Heart right ventricle (tissue), 16 donors: Measurements from ENCODE around the gene POLR2E. TPM values are rescaled to one million over a fixed set of nuclear protein-coding genes. Genes with fewer than 3 reads are reported as not detected.
A peak's percentile ranks its signal among the peaks of the same experiment; 100 is the strongest.

Source experiments
- ATAC-seq, 8 donors: fragments of 200-7000 bp; cut with Tn5 transposase; one replicate each; pipeline ENCODE4 v1.9.1; 2020; ENCODE audit warnings: mild to moderate bottlenecking in 8 of 8, moderate library complexity in 8 of 8, moderate number of reproducible peaks in 1 of 8
- DNase-seq, 2 donors: peaks; one replicate each; pipeline ENCODE4 v3.0.0-alpha.2; 2020
- H3K27ac ChIP-seq, 10 donors: fragments of 200-600 bp; sonication (generic) in 2 of 10; one replicate each; pipeline versions ENCODE4 v1.5.0 to v1.8.0; 2020 to 2022; ENCODE audit warnings: mild to moderate bottlenecking in 3 of 10
- H3K27me3 ChIP-seq, 7 donors: fragments of 200-600 bp; one replicate each; pipeline ENCODE4 v1.8.0; 2021 to 2022; ENCODE audit warnings: mild to moderate bottlenecking in 2 of 7
- H3K36me3 ChIP-seq, 9 donors: fragments of 200-600 bp; sonication (generic) in 1 of 9; one replicate each; pipeline versions ENCODE4 v1.5.0 to v1.8.0; 2020 to 2022; ENCODE audit warnings: mild to moderate bottlenecking in 2 of 9
- H3K4me1 ChIP-seq, 9 donors: fragments of 200-600 bp; sonication (generic) in 1 of 9; one replicate each; pipeline versions ENCODE4 v1.5.0 to v1.8.0; 2020 to 2022; ENCODE audit warnings: mild to moderate bottlenecking in 4 of 9
- H3K4me3 ChIP-seq, 10 donors: fragments of 200-600 bp; sonication (generic) in 2 of 10; one replicate each; pipeline versions ENCODE4 v1.5.0 to v1.8.0; 2020 to 2022; ENCODE audit warnings: mild to moderate bottlenecking in 7 of 10, moderate library complexity in 2 of 10
- H3K9me3 ChIP-seq, 11 donors: fragments of 200-600 bp in 10 of 11; sonication (generic) in 2 of 11; one replicate each; pipeline versions ENCODE4 v1.5.0 to v1.8.0; 2013 to 2022; ENCODE audit warnings: mild to moderate bottlenecking in 2 of 11, control low read depth in 1 of 11, moderate library complexity in 1 of 11
- CTCF ChIP-seq, 9 donors: fragments of 200-600 bp; sonication (generic) in 2 of 9; IDR thresholded peaks; one replicate each; pipeline versions ENCODE4 v1.5.0 to v1.8.0; 2021 to 2022; ENCODE audit warnings: antibody characterized with exemption in 9 of 9, mild to moderate bottlenecking in 5 of 9, moderate library complexity in 1 of 9
- WGBS, 2 donors: extraction: QIAGEN DNeasy Blood & Tissue Kit; methylation state at CpG; one replicate each; pipeline ENCODE4 v1.1.7; 2013; ENCODE audit warnings: inconsistent platforms in 1 of 2; 5-methylcytosine and 5-hydroxymethylcytosine counted together
- intact Hi-C, 10 donors: fragments of 100-400 bp; cut with DNase I; formaldehyde crosslinking; loops; one replicate each; pipeline versions ENCODE4 v1.11.1 to v1.14.2; 2022
- polyA plus RNA-seq, 2 donors: library from polyadenylated mRNA; stranded (reverse); fragments of 200-250 nt; gene quantifications; one replicate each; pipeline ENCODE4 v1.2.3, GENCODE V29; 2013
- total RNA-seq, 10 donors: library from RNA; stranded (reverse); fragmentation: NEBNext Ultra II Directional in 3 of 10; extraction: Animal tissue kit (Norgen Biotek cat#: 25700) in 3 of 10; gene quantifications; one replicate each; pipeline versions ENCODE4 v1.2.1 to v1.2.4, GENCODE V29; 2021 to 2023
- donor health status: Arrhythmogenic right ventricular cardiomyopathy.
- donor health status: ischemic (EF 13 %, LVEDD 7.1; RV severe dilation, severe dysfunction).
- donor health status: healthy with polysubstance abuse.
- donor health status: DM: no; HTN: yes; CAD: no.
- donor health status: DM: no; HTN: no; CAD: no.
- donor health status: ischemic (EF 25% LVEDD 6.9; RV normal size, moderate dysfunction).
- donor health status: ischemic (EF 25% LVEDD 5.7; RV mildly dilated, moderate dysfunction).
- donor health status: healthy.
- donor health status: DM: yes; HTN: yes; CAD: no.
- donor health status: Ischemic cardiomyopathy.
- donor health status: ischemic (EF 35%, LVEDD 5.7; RV mildly dilated, moderate dysfunction).
- donor health status: nonischemic (EF 11% LVEDD 7.7; RV severe dilation, severe dysfunction).
- donor health status: DM: yes; HTN: yes; CAD: no.
- donor health status: PGD.
- donor health status: ischemic (EF 29% LVEDD 5.4; RV normal size, mild dysfunction).
- donor health status: nonischemic (EF 23%, LVEDD 6.1; RV moderate dilation, normal function).

The POLR2E gene
- total and polyA plus RNA-seq, 12 donors = 111 to 215 (median 134) TPM

- peaks cover 0 to 89% (median 31%) of the 10 kb centered on the region in 9 donors for H3K36me3 ChIP-seq
- intact Hi-C loops = loop anchor here in 9 of 10 donors (2.0 to 5.0 kb wide), 3 partner anchors 39 to 82 kb away; partner anchors contain the start of gene SBNO2 (in 1 of the 9)
- no peak for ATAC-seq
- no peak overlapping the region for H3K4me3 ChIP-seq
- H3K27ac ChIP-seq = no peak overlapping the region
- 94% methylated on average over 54 of the region's 54 CpGs for WGBS, 2 donors
- no peak for TF ChIP-seq CTCF (IDR thresholded peaks at IDR 0.05)
- peaks cover 21 to 58% (median 36%) of the 10 kb centered on the region in 9 donors for H3K4me1 ChIP-seq
- H3K27me3 ChIP-seq = no peaks in the 10 kb centered on the region
- no peaks in the 10 kb centered on the region for H3K9me3 ChIP-seq
- no peak for DNase-seq
These were observed 14.8 kb upstream of the POLR2E start for GRCh38 chr19:1109697-1110671.

- H3K27ac ChIP-seq = peak overlapping the region in 1 of 10 donors; percentile 72
- DNase-seq (no peak), ATAC-seq (no peak)
- peak overlapping the region in 1 of 10 donors; percentile 38 for H3K4me3 ChIP-seq
- intact Hi-C loops = loop anchor here in 1 of 10 donors (2.0 kb wide), 1 partner anchor 40 kb away; no protein-coding TSS in a partner anchor
- peaks cover 0 to 80% (median 31%) of the 10 kb centered on the region in 9 donors for H3K36me3 ChIP-seq
- no peak for TF ChIP-seq CTCF (IDR thresholded peaks at IDR 0.05)
- 90 to 91% methylated on average over 45 to 48 of the region's 48 CpGs for WGBS, 2 donors
- no peaks in the 10 kb centered on the region for H3K9me3 ChIP-seq
- peaks cover 22 to 60% (median 37%) of the 10 kb centered on the region in 9 donors for H3K4me1 ChIP-seq
- H3K27me3 ChIP-seq = no peaks in the 10 kb centered on the region
These were observed 13.9 kb upstream of the POLR2E start for GRCh38 chr19:1109032-1109551.

- H3K9me3 ChIP-seq = no peaks in the 10 kb centered on the region
- no peak for ATAC-seq
- peaks cover 18 to 55% (median 32%) of the 10 kb centered on the region in 9 donors for H3K4me1 ChIP-seq
- H3K27ac ChIP-seq = peak overlapping the region in 1 of 10 donors; percentile 72
- WGBS, 2 donors = 92 to 94% methylated on average over 57 to 89 of the region's 89 CpGs
- peak overlapping the region in 1 of 10 donors; percentile 38 for H3K4me3 ChIP-seq
- H3K36me3 ChIP-seq = peaks cover 0 to 73% (median 31%) of the 10 kb centered on the region in 9 donors
- intact Hi-C loops = loop anchor here in 1 of 10 donors (2.0 kb wide), 1 partner anchor 40 kb away; no protein-coding TSS in a partner anchor
- no peaks in the 10 kb centered on the region for H3K27me3 ChIP-seq
- TF ChIP-seq CTCF (IDR thresholded peaks at IDR 0.05) = no peak
- no peak for DNase-seq
These were observed 13.3 kb upstream of the POLR2E start for GRCh38 chr19:1108291-1109031.
